GM12878 (cell line): ENCODE data around the gene RBPMS2. TPM values are rescaled to one million over a fixed set of nuclear protein-coding genes. Genes with fewer than 3 reads are reported as not detected.

Source experiments
- ATAC-seq: fragments of 200-7000 bp; cut with Tn5 transposase; 3 replicates; pipeline ENCODE4 v1.9.1; 2020; ENCODE audit warnings: mild to moderate bottlenecking, moderate library complexity
- BruUV-seq: library from RNA; stranded (reverse); fragments of 400-500 nt; replicated peaks from 2 replicates; lab custom pipeline; 2021; lab: Mats Ljungman, UMichigan
- CTCF ChIA-PET: fragments of 300-600 bp; sonication (Branson Sonifier 250); formaldehyde crosslinking; extraction: SDS; loops from one replicate; lab custom pipeline; 2021; ENCODE audit warnings: inconsistent platforms; lab: Yijun Ruan, JAX
- POLR2A ChIA-PET: fragments of 350-600 bp; formaldehyde crosslinking; extraction: SDS; loops from one replicate; lab custom pipeline; 2021; ENCODE audit warnings: inconsistent platforms; lab: Charles Lee
- RAD21 ChIA-PET: fragments of 300-600 bp; sonication (Branson Sonifier 250); formaldehyde crosslinking; loops from one replicate; lab custom pipeline; 2023; ENCODE audit warnings: antibody characterized with exemption; ENCODE audit not compliant: unreplicated experiment; lab: Charles Lee
- SMC1A ChIA-PET: fragments of 300-600 bp; sonication (Branson Sonifier 250); formaldehyde crosslinking; loops from one replicate; lab custom pipeline; 2023; ENCODE audit not compliant: unreplicated experiment, uncharacterized antibody; lab: Charles Lee
- DNase-seq: peaks from one replicate; pipeline ENCODE4 v3.0.0-alpha.2; 2011; ENCODE audit warnings: low read depth, low spot score
- FAIRE-seq: peaks from 3 replicates; lab custom pipeline; 2011; peaks lifted over from hg19 to GRCh38; lab: Jason Lieb, UNC
- H2AFZ ChIP-seq: 2 replicates; pipeline ENCODE4 v1.6.0; 2011; ENCODE audit warnings: low read depth, low read length, control low read depth; ENCODE audit not compliant: control insufficient read depth
- H3K27ac ChIP-seq: 2 replicates; pipeline ENCODE4 v1.5.1; 2011; ENCODE audit warnings: control low read depth; ENCODE audit not compliant: control insufficient read depth, insufficient read depth
- H3K27me3 ChIP-seq, 2 experiments: replicated peaks in 1 of 2; 2 replicates each; pipeline versions ENCODE4 v1.6.0 to v1.6.1; 2011; ENCODE audit warnings: low read length in 1 of 2; ENCODE audit not compliant: control insufficient read depth in 2 of 2, insufficient read depth in 2 of 2
- H3K36me3 ChIP-seq, 2 experiments: 2 replicates each; pipeline ENCODE4 v1.5.1; 2011; ENCODE audit warnings: low read length in 1 of 2; ENCODE audit not compliant: control insufficient read depth in 2 of 2, insufficient read depth in 2 of 2
- H3K4me1 ChIP-seq: 2 replicates; pipeline ENCODE4 v1.6.1; 2011; ENCODE audit warnings: mild to moderate bottlenecking, low read length, moderate library complexity, mixed read lengths; ENCODE audit not compliant: control insufficient read depth, insufficient read depth
- H3K4me2 ChIP-seq: 2 replicates; pipeline ENCODE4 v1.6.0; 2011; ENCODE audit warnings: control low read depth; ENCODE audit not compliant: control insufficient read depth, insufficient read depth
- H3K4me3 ChIP-seq: fragments of 200-600 bp; sonication (generic); 2 replicates; pipeline ENCODE4 v1.5.1; 2016
- H3K79me2 ChIP-seq: 2 replicates; pipeline ENCODE4 v1.6.0; 2011; ENCODE audit warnings: low read length; ENCODE audit not compliant: control insufficient read depth, insufficient read depth
- H3K9ac ChIP-seq: 2 replicates; pipeline ENCODE4 v1.8.0; 2011; ENCODE audit warnings: low read length, control low read depth, mixed read lengths; ENCODE audit not compliant: control insufficient read depth, insufficient read depth
- H3K9me3 ChIP-seq: replicated peaks from 3 replicates; pipeline ENCODE4 v1.5.1; 2011; ENCODE audit warnings: mild to moderate bottlenecking, low read length; ENCODE audit not compliant: control insufficient read depth, insufficient read depth
- H4K20me1 ChIP-seq: 2 replicates; pipeline ENCODE4 v1.6.0; 2011; ENCODE audit not compliant: control insufficient read depth, insufficient read depth
- ATF2 ChIP-seq: IDR thresholded peaks from 2 replicates; pipeline ENCODE4 v1.6.1; 2012; ENCODE audit warnings: low read length, inconsistent platforms
- ATF3 ChIP-seq: IDR thresholded peaks from 2 replicates; pipeline ENCODE4 v1.6.1; 2011; ENCODE audit warnings: low read depth, mild to moderate bottlenecking, low read length, moderate library complexity, borderline replicate concordance; ENCODE audit errors: extremely low read depth
- BCL11A ChIP-seq: IDR thresholded peaks from 2 replicates; pipeline ENCODE4 v1.6.1; 2011; ENCODE audit warnings: low read depth, low read length
- POLR2AphosphoS2 ChIP-seq: IDR thresholded peaks from 2 replicates; pipeline ENCODE4 v1.6.1; 2011; ENCODE audit warnings: low read depth, mild to moderate bottlenecking, low read length, improper control_type of control experiment, moderate library complexity
- RAD21 ChIP-seq: IDR thresholded peaks from 2 replicates; pipeline ENCODE4 v1.6.1; 2011; ENCODE audit warnings: mild to moderate bottlenecking, low read depth, low read length, moderate library complexity; ENCODE audit not compliant: insufficient read depth
- RBBP5 ChIP-seq: fragments of 200-600 bp; sonication (generic); conservative IDR thresholded peaks from 2 replicates; pipeline ENCODE4 v1.6.1; 2016
- SRF ChIP-seq, 2 experiments: IDR thresholded peaks; 2 replicates each; pipeline ENCODE4 v1.6.1; 2011; ENCODE audit warnings: low read depth in 2 of 2, low read length in 2 of 2, mild to moderate bottlenecking in 1 of 2, moderate library complexity in 1 of 2
- STAT1 ChIP-seq: fragments of 450-650 bp; conservative IDR thresholded peaks from 2 replicates; pipeline ENCODE4 v1.6.1; 2014; ENCODE audit warnings: antibody characterized with exemption, mild to moderate bottlenecking
- ZBTB40 ChIP-seq: fragments of 450-650 bp; IDR thresholded peaks from 2 replicates; pipeline ENCODE4 v1.6.1; 2016; ENCODE audit warnings: mild to moderate bottlenecking, moderate library complexity, borderline replicate concordance
- ZNF274 ChIP-seq: IDR thresholded peaks from one replicate; pipeline ENCODE4 v1.8.0; 2011; ENCODE audit not compliant: insufficient read length, insufficient read depth
- WGBS: methylation state at CpG from one replicate; pipeline ENCODE4 v1.1.6; 2016; ENCODE audit warnings: low lambda C conversion rate; ENCODE audit not compliant: insufficient replicate concordance, insufficient coverage; ENCODE audit errors: missing lambda C conversion rate; 5-methylcytosine and 5-hydroxymethylcytosine counted together
- in situ Hi-C: fragments of 300-500 bp; cut with MboI; formaldehyde crosslinking; loops from 9 replicates; pipeline ENCODE4 v1.14.3; 2018; ENCODE audit warnings: mixed read lengths
- intact Hi-C: fragments of 100-400 bp; cut with micrococcal nuclease; formaldehyde crosslinking; loops from one replicate; pipeline ENCODE4 v1.14.2; 2022; ENCODE audit not compliant: unreplicated experiment
- polyA plus RNA-seq, 11 experiments: library from polyadenylated mRNA; depleted of rRNA in 4 of 11; unstranded in 6 of 11; stranded (reverse) in 5 of 11; fragments of >200 nt; fragmentation: Nextera tagmentation in 4 of 11; fragmentation: Illumina TruSeq in 1 of 11; extraction: Ambion mirVana in 4 of 11; extraction: Trizol in 1 of 11; gene quantifications; 1 replicate in 1 of 11; 2 replicates in 10 of 11; pipeline versions ENCODE4 v1.2.1 to v1.2.3, GENCODE V29; 2011 to 2016; ENCODE audit warnings: inconsistent platforms in 2 of 11, missing spikeins in 2 of 11, low read depth in 1 of 11
- total RNA-seq, 4 experiments: library from RNA; depleted of rRNA in 3 of 4; stranded (reverse); fragments of >200 nt in 3 of 4; fragmentation: Illumina TruSeq in 1 of 4; extraction: Trizol in 1 of 4; gene quantifications; 2 replicates each; pipeline versions ENCODE4 v1.2.1 to v1.2.3, GENCODE V29; 2013 to 2021

The RBPMS2 gene
- total and polyA plus RNA-seq, 10 of the 15 experiments (the other 5 are each of a cell fraction or from before 2014, with no cell fraction given): 0.06 to 0.31 (median 0.19) TPM; not detected in 3

GRCh38 chr15:64690578-64691296, 84.7 kb downstream of the RBPMS2 start (continued):
- TF ChIP-seq ATF2 (no peak), ZBTB40 (no peak)

GRCh38 chr15:64690008-64690407, 85.4 kb downstream of the RBPMS2 start:
- Histone ChIP-seq H3K36me3 (peaks cover 12 to 33% of the 10 kb centered on the region in 2 experiments), H2AFZ (no peak overlapping the region), H3K9ac (no peak overlapping the region), H3K27ac (no peak overlapping the region), H3K27me3 (no peaks in the 10 kb centered on the region), H3K79me2 (peaks cover 10% of the 10 kb centered on the region), H4K20me1 (no peaks in the 10 kb centered on the region), H3K9me3 (no peaks in the 10 kb centered on the region), H3K4me1 (peaks cover 5% of the 10 kb centered on the region), H3K4me2 (no peak overlapping the region), H3K4me3 (no peak overlapping the region)
- RAD21 ChIA-PET: interaction anchor here (0.5 to 4.8 kb wide), 2 partner anchors 35 to 38 kb away, joined by 4 to 22 read pairs; no protein-coding TSS in a partner anchor
- WGBS: 80% methylated on average over 3 of the region's 3 CpGs
- intact Hi-C loops (no loop called here), in situ Hi-C loops (no loop called here)
- ATAC-seq (no peak), FAIRE-seq (no peak), DNase-seq (no peak)
- POLR2A ChIA-PET: interaction anchor here (0.6 kb wide), 2 partner anchors 11 to 314 kb away, joined by 3 to 4 read pairs; no protein-coding TSS in a partner anchor
- no TSS peak for BruUV-seq
- CTCF ChIA-PET: interaction anchor here (1.0 to 15.4 kb wide), 5 partner anchors 9 to 263 kb away, joined by 3 to 267 read pairs (median 4); no protein-coding TSS in a partner anchor
- SMC1A ChIA-PET: interaction anchor here (1.0 to 2.7 kb wide), 5 partner anchors 11 to 114 kb away, joined by 3 to 20 read pairs (median 3); no protein-coding TSS in a partner anchor
- TF ChIP-seq RBBP5 (no peak), ZNF274 (no peak), POLR2AphosphoS2 (no peak), ATF3 (no peak), BCL11A (no peak), SRF (IDR thresholded peaks at IDR 0.05; ENCODE audit: low read depth in 2 of 2, low read length in 2 of 2) (no peak), ZBTB40 (no peak), STAT1 (no peak), RAD21 (no peak)
